ENCODE results near the gene ACBD4. TPM values are rescaled to one million over a fixed set of nuclear protein-coding genes. Genes with fewer than 3 reads are reported as not detected.

ACBD4 gene
- total RNA-seq, 1 experiment from 2014 or later: 1.4 TPM

DNA sequence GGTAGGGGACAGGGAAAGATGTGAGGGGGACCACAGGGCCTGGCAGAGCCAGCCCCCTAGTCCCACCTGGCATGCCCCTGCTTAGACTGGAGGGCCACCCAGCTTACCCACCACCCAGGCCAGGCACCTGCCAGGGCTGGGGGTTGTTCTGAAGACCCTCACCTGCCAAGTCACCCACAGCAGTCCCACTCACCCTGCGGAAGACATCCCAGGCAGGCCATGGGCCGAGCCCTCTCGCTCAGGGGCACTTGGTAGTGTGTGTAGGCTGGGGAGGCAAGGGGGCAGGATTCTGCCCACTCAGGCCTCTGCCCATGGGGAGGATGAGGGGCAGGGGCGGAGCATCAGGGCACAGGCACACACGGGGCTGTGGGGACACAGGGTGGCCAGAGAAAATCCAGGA, 7.2 kb upstream of the ACBD4 start:
- CTCF ChIA-PET: no interaction called here
- no peaks in the 10 kb centered on the region for H3K36me3 ChIP-seq (ENCODE audit: insufficient read depth, low read length, poor library complexity, severe bottlenecking)
- intact Hi-C loops (cut with micrococcal nuclease; ENCODE audit: unreplicated experiment): no loop called here
- no TSS peak for BruUV-seq (replicated peaks)
- POLR2A ChIA-PET (ENCODE audit: low non-redundant PET): no interaction called here
- no peak overlapping the region for H3K27ac ChIP-seq (ENCODE audit: low read depth, low read length, poor library complexity, severe bottlenecking)
- no peaks in the 10 kb centered on the region for H3K9me3 ChIP-seq (ENCODE audit: low read depth, low read length, poor library complexity, severe bottlenecking)
- no peak overlapping the region for H3K4me3 ChIP-seq (ENCODE audit: low read depth, low read length, poor library complexity, severe bottlenecking)
- no peaks in the 10 kb centered on the region for H3K27me3 ChIP-seq (replicated peaks; ENCODE audit: insufficient read depth, low read depth, low read length, poor library complexity)
- TF ChIP-seq, protein P1, sequence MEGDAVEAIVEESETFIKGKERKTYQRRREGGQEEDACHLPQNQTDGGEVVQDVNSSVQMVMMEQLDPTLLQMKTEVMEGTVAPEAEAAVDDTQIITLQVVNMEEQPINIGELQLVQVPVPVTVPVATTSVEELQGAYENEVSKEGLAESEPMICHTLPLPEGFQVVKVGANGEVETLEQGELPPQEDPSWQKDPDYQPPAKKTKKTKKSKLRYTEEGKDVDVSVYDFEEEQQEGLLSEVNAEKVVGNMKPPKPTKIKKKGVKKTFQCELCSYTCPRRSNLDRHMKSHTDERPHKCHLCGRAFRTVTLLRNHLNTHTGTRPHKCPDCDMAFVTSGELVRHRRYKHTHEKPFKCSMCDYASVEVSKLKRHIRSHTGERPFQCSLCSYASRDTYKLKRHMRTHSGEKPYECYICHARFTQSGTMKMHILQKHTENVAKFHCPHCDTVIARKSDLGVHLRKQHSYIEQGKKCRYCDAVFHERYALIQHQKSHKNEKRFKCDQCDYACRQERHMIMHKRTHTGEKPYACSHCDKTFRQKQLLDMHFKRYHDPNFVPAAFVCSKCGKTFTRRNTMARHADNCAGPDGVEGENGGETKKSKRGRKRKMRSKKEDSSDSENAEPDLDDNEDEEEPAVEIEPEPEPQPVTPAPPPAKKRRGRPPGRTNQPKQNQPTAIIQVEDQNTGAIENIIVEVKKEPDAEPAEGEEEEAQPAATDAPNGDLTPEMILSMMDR (conservative IDR thresholded peaks at IDR 0.05; ENCODE audit: low read depth, low read length): no peak
- DNase-seq (ENCODE audit: low spot score): no peak
- H3K4me1 ChIP-seq (ENCODE audit: insufficient read depth, low read length, poor library complexity, severe bottlenecking): no peaks in the 10 kb centered on the region

DNA sequence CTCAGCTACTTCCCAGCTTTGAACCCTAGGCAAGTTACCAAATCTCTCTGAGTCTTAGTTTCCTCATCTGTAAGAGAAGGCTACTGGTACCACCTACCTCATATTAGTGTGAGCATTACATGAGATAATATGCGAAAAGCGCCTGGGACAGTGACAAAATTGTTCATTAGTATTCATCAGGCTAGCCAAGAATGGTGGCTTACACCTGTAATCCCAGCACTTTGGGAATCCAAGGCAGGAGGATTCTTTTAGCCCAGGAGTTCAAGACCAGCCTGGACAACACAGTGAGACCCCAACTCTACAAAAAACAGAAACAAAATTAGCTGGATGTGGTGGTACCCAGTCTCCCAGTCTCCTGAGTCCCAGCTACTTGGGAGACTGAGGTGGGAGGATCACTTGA, 6.5 kb upstream of the ACBD4 start:
- POLR2A ChIA-PET (ENCODE audit: low non-redundant PET): no interaction called here
- CTCF ChIA-PET: no interaction called here
- no peaks in the 10 kb centered on the region for H3K36me3 ChIP-seq (ENCODE audit: insufficient read depth, low read length, poor library complexity, severe bottlenecking)
- no peaks in the 10 kb centered on the region for H3K27me3 ChIP-seq (replicated peaks; ENCODE audit: insufficient read depth, low read depth, low read length, poor library complexity)
- no peak overlapping the region for H3K4me3 ChIP-seq (ENCODE audit: low read depth, low read length, poor library complexity, severe bottlenecking)
- H3K9me3 ChIP-seq (ENCODE audit: low read depth, low read length, poor library complexity, severe bottlenecking): no peaks in the 10 kb centered on the region
- TF ChIP-seq, protein P1 (conservative IDR thresholded peaks at IDR 0.05; ENCODE audit: low read depth, low read length): no peak
- no peak for TF ChIP-seq EZH2 (IDR thresholded peaks at IDR 0.05; ENCODE audit: borderline replicate concordance, low read depth, low read length, poor library complexity, severe bottlenecking)
- no peak overlapping the region for H3K27ac ChIP-seq (ENCODE audit: low read depth, low read length, poor library complexity, severe bottlenecking)
- no TSS peak for BruUV-seq (replicated peaks)
- H3K4me1 ChIP-seq (ENCODE audit: insufficient read depth, low read length, poor library complexity, severe bottlenecking): no peaks in the 10 kb centered on the region
- intact Hi-C loops (cut with micrococcal nuclease; ENCODE audit: unreplicated experiment): no loop called here
- DNase-seq (ENCODE audit: low spot score): no peak

DNA sequence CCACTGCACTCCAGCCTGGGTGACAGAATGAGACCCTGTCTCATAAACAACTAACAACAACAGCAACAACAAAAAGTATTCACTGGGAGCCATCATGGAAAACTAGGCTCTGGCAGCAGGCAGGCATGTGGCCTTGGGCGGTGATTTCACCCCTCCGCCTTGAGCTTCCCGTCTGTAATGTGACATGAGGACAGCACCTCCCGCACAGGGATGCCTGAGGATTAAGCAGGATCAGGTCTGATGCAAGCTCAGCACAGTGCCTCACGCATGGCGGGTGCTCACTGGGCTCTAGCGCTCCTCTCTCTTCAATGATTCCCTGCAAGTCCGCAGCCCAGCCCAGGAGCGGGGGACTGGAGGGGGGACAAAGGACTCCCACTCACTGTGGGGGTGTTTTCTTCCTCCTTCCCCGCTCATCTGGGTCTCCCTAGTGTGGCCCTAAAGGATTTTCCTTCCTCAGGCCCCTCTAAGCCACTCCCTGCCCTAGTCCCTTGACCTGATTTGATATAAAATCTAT, 6.0 kb upstream of the ACBD4 start:
- POLR2A ChIA-PET (ENCODE audit: low non-redundant PET): no interaction called here
- H3K4me1 ChIP-seq (ENCODE audit: insufficient read depth, low read length, poor library complexity, severe bottlenecking): no peaks in the 10 kb centered on the region
- no peaks in the 10 kb centered on the region for H3K27me3 ChIP-seq (replicated peaks; ENCODE audit: insufficient read depth, low read depth, low read length, poor library complexity)
- intact Hi-C loops (cut with micrococcal nuclease; ENCODE audit: unreplicated experiment): no loop called here
- DNase-seq (ENCODE audit: low spot score): no peak
- H3K9me3 ChIP-seq (ENCODE audit: low read depth, low read length, poor library complexity, severe bottlenecking): no peaks in the 10 kb centered on the region
- H3K4me3 ChIP-seq (ENCODE audit: low read depth, low read length, poor library complexity, severe bottlenecking): no peak overlapping the region
- CTCF ChIA-PET: no interaction called here
- no peaks in the 10 kb centered on the region for H3K36me3 ChIP-seq (ENCODE audit: insufficient read depth, low read length, poor library complexity, severe bottlenecking)
- H3K27ac ChIP-seq (ENCODE audit: low read depth, low read length, poor library complexity, severe bottlenecking): no peak overlapping the region
- no TSS peak for BruUV-seq (replicated peaks)
- TF ChIP-seq, protein P1 (conservative IDR thresholded peaks at IDR 0.05; ENCODE audit: low read depth, low read length): no peak
- no peak for TF ChIP-seq EZH2 (IDR thresholded peaks at IDR 0.05; ENCODE audit: borderline replicate concordance, low read depth, low read length, poor library complexity, severe bottlenecking)
